ENCODE results near the gene ASPDH. TPM values are rescaled to one million over a fixed set of nuclear protein-coding genes. Genes with fewer than 3 reads are reported as not detected.

Gene ASPDH
- total and polyA plus RNA-seq, 2 experiments from 2014 or later, result not detected

GRCh38 chr19:50509366-50509765 lies 4.3 kb downstream of the ASPDH start:
- no peak overlapping the region for H3K4me2 ChIP-seq (ENCODE audit: unreplicated experiment)
- no peaks in the 10 kb centered on the region for H3F3A ChIP-seq (ENCODE audit: insufficient read depth)
- H4K20me1 ChIP-seq (ENCODE audit: insufficient read depth), result no peaks in the 10 kb centered on the region
- H3K9me2 ChIP-seq (ENCODE audit: insufficient read depth), result no peaks in the 10 kb centered on the region
- H3K9ac ChIP-seq, result no peak overlapping the region
- in situ Hi-C loops (cut with MboI), result no loop called here
- no peaks in the 10 kb centered on the region for H3K27me3 ChIP-seq (replicated peaks; ENCODE audit: insufficient read depth)
- H3K4me1 ChIP-seq (ENCODE audit: insufficient read depth), result no peaks in the 10 kb centered on the region
- WGBS, 2 experiments (ENCODE audit: low coverage in 1 of 2, low lambda C conversion rate in 2 of 2, missing lambda C conversion rate in 2 of 2), result 83 to 84% methylated on average over 11 of the region's 11 CpGs
- no peak for DNase-seq
- H3K9me3 ChIP-seq (ENCODE audit: low read depth), result no peaks in the 10 kb centered on the region
- no peak overlapping the region for H2AFZ ChIP-seq
- TF ChIP-seq EZH2phosphoT487 (IDR thresholded peaks at IDR 0.05; ENCODE audit: insufficient read depth, low read depth) (no peak), EZH2 (IDR thresholded peaks at IDR 0.05; ENCODE audit: insufficient read depth, poor library complexity, severe bottlenecking) (no peak)
- H3K4me3 ChIP-seq, result no peak overlapping the region
- H3K79me2 ChIP-seq (ENCODE audit: insufficient read depth), result peaks cover 10% of the 10 kb centered on the region; the same call in 1 of the 2 replicates
- H3K36me3 ChIP-seq (ENCODE audit: low read depth), result no peaks in the 10 kb centered on the region
- no peak overlapping the region for H3K27ac ChIP-seq

- 88 to 90% methylated on average over 2 to 3 of the region's 3 CpGs for WGBS, 2 experiments (ENCODE audit: low coverage in 1 of 2, low lambda C conversion rate in 2 of 2, missing lambda C conversion rate in 2 of 2)
- H3K9me3 ChIP-seq (ENCODE audit: low read depth), result no peaks in the 10 kb centered on the region
- DNase-seq, result no peak
- no peak overlapping the region for H3K4me2 ChIP-seq (ENCODE audit: unreplicated experiment)
- no peak overlapping the region for H3K27ac ChIP-seq
- H3K4me1 ChIP-seq (ENCODE audit: insufficient read depth), result no peaks in the 10 kb centered on the region
- H3K9me2 ChIP-seq (ENCODE audit: insufficient read depth), result no peaks in the 10 kb centered on the region
- H3F3A ChIP-seq (ENCODE audit: insufficient read depth), result no peaks in the 10 kb centered on the region
- in situ Hi-C loops (cut with MboI), result no loop called here
- H3K36me3 ChIP-seq (ENCODE audit: low read depth), result no peaks in the 10 kb centered on the region
- H3K9ac ChIP-seq, result no peak overlapping the region
- TF ChIP-seq EZH2phosphoT487 (IDR thresholded peaks at IDR 0.05; ENCODE audit: insufficient read depth, low read depth), result no peak
- no peak for TF ChIP-seq EZH2 (IDR thresholded peaks at IDR 0.05; ENCODE audit: insufficient read depth, poor library complexity, severe bottlenecking)
- no peaks in the 10 kb centered on the region for H3K27me3 ChIP-seq (replicated peaks; ENCODE audit: insufficient read depth)
- H3K4me3 ChIP-seq, result no peak overlapping the region
- no peak overlapping the region for H2AFZ ChIP-seq
- no peaks in the 10 kb centered on the region for H4K20me1 ChIP-seq (ENCODE audit: insufficient read depth)
- H3K79me2 ChIP-seq (ENCODE audit: insufficient read depth), result peaks cover 10% of the 10 kb centered on the region; the same call in 1 of the 2 replicates
Measured at GRCh38 chr19:50508843-50509190, 4.9 kb downstream of the ASPDH start.

GRCh38 chr19:50507376-50507775 lies 6.3 kb downstream of the ASPDH start:
- Histone ChIP-seq H3K36me3 (ENCODE audit: low read depth) (no peaks in the 10 kb centered on the region), H4K20me1 (ENCODE audit: insufficient read depth) (no peaks in the 10 kb centered on the region), H3K4me2 (ENCODE audit: unreplicated experiment) (no peak overlapping the region), H2AFZ (no peak overlapping the region), H3K79me2 (ENCODE audit: insufficient read depth) (peaks cover 10% of the 10 kb centered on the region; the same call in 1 of the 2 replicates), H3K9ac (no peak overlapping the region), H3F3A (ENCODE audit: insufficient read depth) (no peaks in the 10 kb centered on the region), H3K9me3 (ENCODE audit: low read depth) (no peaks in the 10 kb centered on the region), H3K4me1 (ENCODE audit: insufficient read depth) (no peaks in the 10 kb centered on the region), H3K27ac (no peak overlapping the region), H3K4me3 (no peak overlapping the region), H3K9me2 (ENCODE audit: insufficient read depth) (no peaks in the 10 kb centered on the region), H3K27me3 (replicated peaks; ENCODE audit: insufficient read depth) (no peaks in the 10 kb centered on the region)
- in situ Hi-C loops (cut with MboI), result no loop called here
- TF ChIP-seq EZH2 (IDR thresholded peaks at IDR 0.05; ENCODE audit: insufficient read depth, poor library complexity, severe bottlenecking) (no peak), EZH2phosphoT487 (IDR thresholded peaks at IDR 0.05; ENCODE audit: insufficient read depth, low read depth) (no peak)
- WGBS, 2 experiments (ENCODE audit: low coverage in 1 of 2, low lambda C conversion rate in 2 of 2, missing lambda C conversion rate in 2 of 2), result 91 to 94% methylated on average over 7 to 8 of the region's 8 CpGs
- DNase-seq, result no peak

DNA sequence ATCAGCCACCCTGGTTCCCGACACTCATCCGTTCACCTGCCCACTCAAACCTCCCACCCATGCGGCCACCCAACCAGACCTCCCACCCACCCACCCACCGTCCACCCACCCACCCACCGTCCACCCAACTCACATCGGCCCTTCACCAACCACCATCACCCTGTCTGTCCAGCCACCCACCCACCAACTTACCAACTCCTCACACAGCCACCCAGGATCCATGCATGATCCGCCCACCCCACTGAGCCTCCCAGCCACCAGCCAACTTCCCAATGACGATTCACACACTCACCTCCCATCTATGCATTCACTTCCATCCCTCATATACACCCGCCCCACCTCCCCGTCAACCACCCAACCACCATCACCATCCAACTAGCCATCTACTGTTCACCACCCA lies 7.0 kb downstream of the ASPDH start:
- H3K79me2 ChIP-seq (ENCODE audit: insufficient read depth), result peaks cover 10% of the 10 kb centered on the region; the same call in 1 of the 2 replicates
- no peaks in the 10 kb centered on the region for H3K9me2 ChIP-seq (ENCODE audit: insufficient read depth)
- TF ChIP-seq EZH2phosphoT487 (IDR thresholded peaks at IDR 0.05; ENCODE audit: insufficient read depth, low read depth) (no peak), EZH2 (IDR thresholded peaks at IDR 0.05; ENCODE audit: insufficient read depth, poor library complexity, severe bottlenecking) (no peak)
- 90 to 93% methylated on average over 3 to 10 of the region's 10 CpGs for WGBS, 2 experiments (ENCODE audit: low coverage in 1 of 2, low lambda C conversion rate in 2 of 2, missing lambda C conversion rate in 2 of 2)
- no peaks in the 10 kb centered on the region for H3K9me3 ChIP-seq (ENCODE audit: low read depth)
- H3K36me3 ChIP-seq (ENCODE audit: low read depth), result no peaks in the 10 kb centered on the region
- in situ Hi-C loops (cut with MboI), result no loop called here
- H3K4me3 ChIP-seq, result no peak overlapping the region
- no peaks in the 10 kb centered on the region for H3K4me1 ChIP-seq (ENCODE audit: insufficient read depth)
- no peaks in the 10 kb centered on the region for H4K20me1 ChIP-seq (ENCODE audit: insufficient read depth)
- no peak overlapping the region for H3K9ac ChIP-seq
- H3K27ac ChIP-seq, result no peak overlapping the region
- H2AFZ ChIP-seq, result no peak overlapping the region
- H3F3A ChIP-seq (ENCODE audit: insufficient read depth), result no peaks in the 10 kb centered on the region
- H3K4me2 ChIP-seq (ENCODE audit: unreplicated experiment), result no peak overlapping the region
- H3K27me3 ChIP-seq (replicated peaks; ENCODE audit: insufficient read depth), result no peaks in the 10 kb centered on the region
- no peak for DNase-seq

All from GM23248 (cell line).